Aorta (tissue), 5 donors: Measurements from ENCODE around the gene TEAD1. TPM values are rescaled to one million over a fixed set of nuclear protein-coding genes. Genes with fewer than 3 reads are reported as not detected.

Source experiments
- ATAC-seq: fragments of 200-7000 bp; cut with Tn5 transposase; one replicate; pipeline ENCODE4 v1.9.1; 2022; ENCODE audit warnings: moderate library complexity; ENCODE audit not compliant: low FRiP score
- DNase-seq, 2 donors: peaks; one replicate each; pipeline ENCODE4 v3.0.0-alpha.2; 2020
- H3K27ac ChIP-seq, 2 donors: one replicate each; pipeline ENCODE4 v1.5.1; 2013; ENCODE audit warnings: low read length in 2 of 2, mild to moderate bottlenecking in 2 of 2, moderate library complexity in 2 of 2, control low read depth in 1 of 2, inconsistent platforms in 1 of 2, low read depth in 1 of 2
- H3K27me3 ChIP-seq, 2 donors: one replicate each; pipeline ENCODE4 v1.6.1; 2013; ENCODE audit warnings: control low read depth in 1 of 2, low read length in 1 of 2, mild to moderate bottlenecking in 1 of 2, moderate library complexity in 1 of 2; ENCODE audit not compliant: insufficient read depth in 2 of 2, control insufficient read depth in 1 of 2
- H3K36me3 ChIP-seq, 2 donors: one replicate each; pipeline ENCODE4 v1.6.1; 2013; ENCODE audit warnings: control low read depth in 1 of 2, low read length in 1 of 2, mild to moderate bottlenecking in 1 of 2; ENCODE audit not compliant: insufficient read depth in 2 of 2, control insufficient read depth in 1 of 2
- H3K4me1 ChIP-seq, 2 donors: one replicate each; pipeline ENCODE4 v1.6.1; 2013; ENCODE audit warnings: low read length in 2 of 2, control low read depth in 1 of 2, mild to moderate bottlenecking in 1 of 2, moderate library complexity in 1 of 2; ENCODE audit not compliant: insufficient read depth in 2 of 2, control insufficient read depth in 1 of 2
- H3K4me3 ChIP-seq, 2 donors: one replicate each; pipeline ENCODE4 v1.5.1; 2013; ENCODE audit warnings: low read length in 2 of 2, control low read depth in 1 of 2, mild to moderate bottlenecking in 1 of 2
- H3K9me3 ChIP-seq: one replicate; pipeline ENCODE4 v1.6.1; 2013; ENCODE audit warnings: mild to moderate bottlenecking, low read length; ENCODE audit not compliant: control insufficient read depth
- WGBS, 2 donors: extraction: QIAGEN DNeasy Blood & Tissue Kit; methylation state at CpG; one replicate each; pipeline ENCODE4 v1.1.7; 2013; 5-methylcytosine and 5-hydroxymethylcytosine counted together
- intact Hi-C, 2 donors: fragments of 100-400 bp; cut with DNase I; formaldehyde crosslinking; loops; one replicate each; pipeline versions ENCODE4 v1.14.2 to v1.15.0; 2022
- polyA plus RNA-seq, 2 donors: library from polyadenylated mRNA; stranded (reverse); fragments of 200-250 nt; gene quantifications; one replicate each; pipeline ENCODE4 v1.2.3, GENCODE V29; 2013
- total RNA-seq, 2 donors: library from RNA; stranded (reverse); fragmentation: NEBNext Ultra II Directional; extraction: Animal tissue kit (Norgen Biotek cat#: 25700); gene quantifications; one replicate each; pipeline ENCODE4 v1.2.1, GENCODE V29; 2021
- donor health status: healthy with polysubstance abuse.
- donor health status: Bipolar disorder and iron deficiency.
- donor health status: DM: no; HTN: no; CAD: no.
- donor health status: DM: no; HTN: no; CAD: no.
- donor health status: DM: yes; HTN: yes; CAD: no.

The TEAD1 gene
- total and polyA plus RNA-seq, 4 donors: 10.8 to 64.9 (median 34.3) TPM

- Histone ChIP-seq H3K9me3 (no peaks in the 10 kb centered on the region), H3K36me3 (no peaks in the 10 kb centered on the region), H3K27me3 (no peaks in the 10 kb centered on the region), H3K4me3 (no peak overlapping the region), H3K27ac (no peak overlapping the region), H3K4me1 (peaks cover 0 to 4% of the 10 kb centered on the region in 2 donors)
- no peak for ATAC-seq
- DNase-seq: no peak
- 86 to 91% methylated on average over 8 of the region's 8 CpGs for WGBS, 2 donors
- intact Hi-C loops: no loop called here
Observed at GRCh38 chr11:12743834-12744449, 69.7 kb downstream of the TEAD1 start.

DNA sequence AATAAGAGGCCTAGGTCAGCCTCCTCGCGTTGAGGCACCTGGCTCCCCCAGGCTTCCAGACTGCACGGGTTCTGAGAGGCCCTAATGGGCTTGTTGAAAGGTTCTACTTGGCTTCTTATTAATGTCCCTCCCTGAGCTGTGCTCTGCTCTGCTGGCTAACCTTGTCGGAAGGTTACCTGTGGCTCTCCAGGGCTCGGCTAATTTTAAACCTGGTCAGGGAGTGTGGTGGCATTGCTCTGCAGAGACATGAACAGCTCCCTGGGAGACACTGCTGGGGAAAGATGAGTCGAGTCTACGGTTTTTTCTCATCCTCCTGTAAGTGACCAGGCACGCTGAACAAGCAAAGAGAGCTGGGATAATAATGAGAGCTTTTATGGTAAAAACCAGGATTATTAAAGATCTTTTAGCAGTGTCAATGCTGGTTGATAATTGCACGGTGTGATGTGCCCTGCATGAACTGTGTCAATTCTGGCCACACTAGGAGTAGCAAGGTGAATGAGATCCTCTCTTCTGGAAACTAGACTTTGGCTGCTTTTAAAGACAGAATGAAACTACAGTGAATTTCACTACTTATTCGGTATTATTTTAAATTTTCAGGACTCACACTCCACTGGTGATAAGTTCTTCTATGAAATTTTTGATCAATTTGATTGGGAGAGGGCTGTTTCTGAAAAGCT is 70.7 kb downstream of the TEAD1 start:
- no peaks in the 10 kb centered on the region for H3K9me3 ChIP-seq
- H3K4me3 ChIP-seq: no peak overlapping the region
- 63 to 72% methylated on average over 10 of the region's 10 CpGs for WGBS, 2 donors
- peaks cover 0 to 4% of the 10 kb centered on the region in 2 donors for H3K4me1 ChIP-seq
- no peaks in the 10 kb centered on the region for H3K36me3 ChIP-seq
- ATAC-seq: no peak
- intact Hi-C loops: no loop called here
- H3K27ac ChIP-seq: no peak overlapping the region
- no peaks in the 10 kb centered on the region for H3K27me3 ChIP-seq
- DNase-seq: no peak

DNA sequence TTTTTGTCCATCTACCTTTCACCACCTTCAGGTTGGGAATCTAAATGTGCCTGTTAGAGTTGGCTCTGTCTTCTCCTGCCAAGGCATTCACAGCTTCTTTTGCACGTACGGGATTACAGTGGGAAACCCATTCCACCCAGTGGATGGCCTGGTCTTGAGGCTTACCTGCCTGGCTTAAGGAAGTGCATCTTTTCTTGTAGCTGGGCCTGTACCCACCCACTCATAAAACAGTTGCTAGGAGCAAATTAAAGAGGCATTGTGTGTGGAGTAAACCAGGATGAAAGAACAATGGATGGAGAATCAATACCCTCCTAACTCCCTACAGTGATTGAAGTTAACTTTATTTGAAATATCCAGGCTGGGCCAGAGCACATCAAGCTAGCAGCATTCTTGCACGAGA is 71.6 kb downstream of the TEAD1 start:
- WGBS, 2 donors: 60 to 68% methylated on average over 3 of the region's 3 CpGs
- no peak overlapping the region for H3K27ac ChIP-seq

GRCh38 chr11:12746593-12747097 is 72.4 kb downstream of the TEAD1 start:
- intact Hi-C loops: no loop called here
- no peaks in the 10 kb centered on the region for H3K36me3 ChIP-seq
- no peak overlapping the region for H3K4me3 ChIP-seq
- H3K27me3 ChIP-seq: no peaks in the 10 kb centered on the region
- 25 to 27% methylated on average over 6 of the region's 6 CpGs for WGBS, 2 donors
- DNase-seq (peak; percentile 67 to 82), ATAC-seq (peak; percentile 55)
- H3K27ac ChIP-seq: no peak overlapping the region
- H3K4me1 ChIP-seq: peaks cover 0 to 4% of the 10 kb centered on the region in 2 donors
- H3K9me3 ChIP-seq: no peaks in the 10 kb centered on the region

More for the DNA sequence above, 71.6 kb downstream of the TEAD1 start:
- no peak overlapping the region for H3K4me3 ChIP-seq
- H3K9me3 ChIP-seq: no peaks in the 10 kb centered on the region
- intact Hi-C loops: no loop called here
- no peak for DNase-seq
- peaks cover 0 to 4% of the 10 kb centered on the region in 2 donors for H3K4me1 ChIP-seq
- H3K27me3 ChIP-seq: no peaks in the 10 kb centered on the region
- no peak for ATAC-seq
- no peaks in the 10 kb centered on the region for H3K36me3 ChIP-seq

- Histone ChIP-seq H3K27ac (no peak overlapping the region), H3K36me3 (no peaks in the 10 kb centered on the region), H3K9me3 (no peaks in the 10 kb centered on the region), H3K4me1 (peaks cover 0 to 4% of the 10 kb centered on the region in 2 donors), H3K27me3 (no peaks in the 10 kb centered on the region), H3K4me3 (no peak overlapping the region)
- WGBS, 2 donors: 89 to 93% methylated on average over 7 of the region's 7 CpGs
- intact Hi-C loops: no loop called here
- ATAC-seq: no peak
- DNase-seq: no peak
Observed at GRCh38 chr11:12748561-12748960, 74.3 kb downstream of the TEAD1 start.

DNA sequence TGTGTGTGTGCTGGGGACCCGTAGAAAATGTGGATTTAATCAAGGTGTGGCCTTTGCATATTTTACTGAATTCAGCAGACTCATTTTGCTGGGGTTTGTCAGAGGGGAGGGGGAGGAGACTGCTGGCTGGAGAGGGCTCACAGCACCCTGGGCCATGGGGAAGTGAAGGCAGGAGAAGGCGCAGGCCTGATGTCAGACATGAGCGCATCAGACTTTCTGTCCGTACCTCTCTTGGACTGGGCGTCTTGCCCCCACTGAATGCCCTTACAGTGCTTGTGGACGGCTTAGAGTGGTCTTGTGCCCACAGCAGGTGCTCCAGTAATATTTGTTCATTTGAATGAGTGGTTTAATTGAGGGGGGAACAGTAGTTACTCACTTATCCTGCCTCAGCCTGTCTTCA is 75.2 kb downstream of the TEAD1 start:
- Histone ChIP-seq H3K36me3 (no peaks in the 10 kb centered on the region), H3K9me3 (no peaks in the 10 kb centered on the region), H3K27me3 (no peaks in the 10 kb centered on the region), H3K27ac (no peak overlapping the region), H3K4me1 (peaks cover 0 to 4% of the 10 kb centered on the region in 2 donors), H3K4me3 (no peak overlapping the region)
- intact Hi-C loops: no loop called here
- DNase-seq (no peak), ATAC-seq (no peak)
- WGBS, 2 donors: 95 to 97% methylated on average over 6 of the region's 6 CpGs

DNA sequence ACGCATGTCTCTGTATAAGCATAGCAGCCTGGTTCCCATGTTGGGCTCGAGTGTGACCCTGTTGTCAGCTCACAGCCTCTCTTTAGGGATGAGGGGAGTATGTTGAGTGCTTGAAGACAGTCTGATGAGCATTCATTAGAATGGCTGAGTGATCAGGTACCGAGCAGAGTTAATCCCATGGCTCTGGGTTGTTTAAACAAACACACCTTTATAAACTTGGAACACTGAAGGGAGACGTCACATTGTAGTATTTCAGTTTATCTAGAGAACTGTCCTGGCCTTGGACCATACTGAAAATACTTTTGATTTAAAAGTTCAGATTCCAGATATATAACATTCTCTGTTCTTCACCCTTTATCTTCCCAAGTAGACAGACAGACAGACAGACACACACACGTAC is 76.0 kb downstream of the TEAD1 start:
- 92% methylated on average over 5 of the region's 5 CpGs for WGBS, 2 donors
- DNase-seq: no peak
- H3K27ac ChIP-seq: no peak overlapping the region
- H3K4me1 ChIP-seq: peaks cover 0 to 4% of the 10 kb centered on the region in 2 donors
- no peak overlapping the region for H3K4me3 ChIP-seq
- H3K36me3 ChIP-seq: no peaks in the 10 kb centered on the region
- no peaks in the 10 kb centered on the region for H3K27me3 ChIP-seq
- no peak for ATAC-seq
- H3K9me3 ChIP-seq: no peaks in the 10 kb centered on the region
- intact Hi-C loops: no loop called here

DNA sequence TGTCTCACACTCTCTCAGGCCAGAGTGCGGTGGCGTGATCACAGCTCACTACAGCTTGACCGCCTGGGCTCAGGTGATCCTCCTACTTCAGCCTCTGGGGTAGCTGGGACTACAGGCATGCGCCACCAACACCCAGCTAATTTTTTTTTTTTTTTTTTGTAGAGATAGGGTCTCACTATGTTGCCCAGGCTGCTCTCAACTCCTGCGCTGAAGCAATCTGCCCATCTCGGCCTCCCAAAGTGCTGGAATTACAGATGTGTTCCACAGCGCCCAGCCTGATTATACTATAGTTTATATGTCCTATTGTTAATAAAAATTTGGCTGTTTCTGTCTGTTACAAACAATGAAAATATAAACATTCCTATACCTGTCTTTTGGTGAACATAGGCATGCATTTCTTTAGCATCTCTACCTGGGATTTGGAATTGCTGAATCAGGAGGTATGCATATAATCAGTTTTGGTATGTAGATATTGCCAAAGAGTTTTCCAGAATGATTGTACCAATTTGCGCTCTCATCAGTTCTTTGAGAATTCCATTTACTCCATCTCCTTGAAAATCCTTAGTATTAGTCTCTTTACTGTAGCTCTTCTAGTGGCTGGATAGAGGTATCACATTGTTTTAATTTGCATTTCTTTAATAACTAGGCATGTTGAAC is 78.8 kb downstream of the TEAD1 start:
- no peak overlapping the region for H3K27ac ChIP-seq
- intact Hi-C loops: no loop called here
- 98 to 99% methylated on average over 8 of the region's 8 CpGs for WGBS, 2 donors

More for the DNA sequence above, 78.8 kb downstream of the TEAD1 start:
- Histone ChIP-seq H3K4me1 (no peaks in the 10 kb centered on the region), H3K4me3 (no peak overlapping the region), H3K9me3 (no peaks in the 10 kb centered on the region), H3K27me3 (no peaks in the 10 kb centered on the region), H3K36me3 (no peaks in the 10 kb centered on the region)
- DNase-seq (no peak), ATAC-seq (no peak)
